ENCODE results near the gene TMED8.
"Not testable (repeated sequence)": the region's sequence is repeated elsewhere in the genome, so short reads cannot be mapped to it uniquely, and the experiment has no call there.

TMED8 gene

DNA sequence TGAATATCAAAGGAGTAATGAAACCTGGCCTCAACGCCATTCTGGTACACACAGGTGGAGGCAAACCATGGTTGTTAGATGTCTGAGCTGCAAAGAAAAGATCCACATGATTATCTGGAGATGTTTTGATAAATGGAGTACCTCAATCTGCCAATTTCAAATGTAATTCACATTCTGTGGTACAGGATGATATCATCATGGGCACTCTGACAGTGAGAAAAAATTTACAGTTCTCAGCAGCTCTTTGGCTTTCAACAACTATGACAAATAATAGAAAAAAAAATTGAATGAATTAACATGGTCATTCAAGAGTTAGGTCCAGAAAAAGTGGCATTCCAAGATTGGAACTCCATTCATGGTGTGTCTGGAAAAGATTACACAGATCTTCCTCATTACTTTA, 17.3 kb downstream of the TMED8 start:
- DNase-seq: no peak

GRCh38 chr14:77356899-77357298, 20.0 kb downstream of the TMED8 start:
- DNase-seq: no peak

GRCh38 chr14:77355811-77356210, 21.1 kb downstream of the TMED8 start:
- no peak for DNase-seq

DNA sequence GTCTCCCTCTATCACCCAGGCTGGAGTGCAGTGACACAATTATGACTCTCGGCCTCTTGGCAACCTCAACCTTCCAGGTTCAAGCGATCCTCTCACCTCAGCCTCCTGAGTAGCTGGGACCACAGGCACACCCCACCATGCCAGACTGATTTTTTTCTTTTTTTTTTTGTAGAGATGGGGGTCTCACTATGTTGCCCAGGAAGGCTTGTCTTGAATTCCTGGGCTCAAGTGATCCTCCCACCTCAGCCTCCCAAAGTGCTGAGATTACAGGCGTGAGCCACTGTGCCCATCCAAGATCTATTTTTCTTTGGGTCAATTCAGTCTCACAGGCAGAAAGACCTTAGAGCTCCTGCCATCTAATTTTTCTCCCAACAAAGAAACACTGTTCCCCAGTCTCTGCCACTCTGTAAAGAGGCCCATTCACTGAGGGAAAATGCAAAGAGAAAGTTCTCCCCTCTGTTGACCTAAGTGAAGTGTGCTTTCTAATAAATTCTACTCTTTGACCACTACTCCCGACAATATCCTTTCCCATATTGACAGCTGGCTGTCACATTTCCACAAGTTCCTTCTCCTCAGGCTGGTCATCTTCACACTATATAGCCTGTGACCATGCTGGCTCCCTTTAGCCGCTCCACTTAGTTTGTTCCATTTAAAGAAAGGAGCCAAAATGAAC, 23.3 kb downstream of the TMED8 start:
- no peak for DNase-seq

- peak; percentile 88 for DNase-seq
Measured at GRCh38 chr14:77347751-77348150, 29.1 kb downstream of the TMED8 start.

GRCh38 chr14:77346495-77346894, 30.4 kb downstream of the TMED8 start:
- DNase-seq: no peak

GRCh38 chr14:77344377-77344996, 32.4 kb downstream of the TMED8 start:
- no peak for DNase-seq

DNA sequence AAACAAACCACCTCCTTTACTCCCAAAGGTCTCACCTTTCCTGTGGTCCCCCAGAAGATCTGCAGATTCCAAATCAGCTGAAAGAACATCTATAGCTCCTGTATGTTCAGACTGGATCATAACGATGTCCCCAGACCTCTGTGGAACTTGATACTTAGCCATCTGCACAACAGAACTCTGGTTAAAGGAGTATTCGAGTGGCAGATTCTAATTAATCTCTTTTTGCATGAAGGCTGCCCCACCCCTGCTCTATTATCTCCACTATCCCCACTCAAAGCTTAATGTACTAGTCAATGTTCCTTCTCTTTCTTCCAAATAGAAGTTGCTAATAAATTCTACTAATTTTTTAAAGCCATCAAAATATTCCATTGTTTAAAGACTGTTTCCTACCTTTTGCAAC, 33.2 kb downstream of the TMED8 start:
- no peak for DNase-seq

- no peak for DNase-seq
Measured at GRCh38 chr14:77342726-77343397, 34.0 kb downstream of the TMED8 start.

DNA sequence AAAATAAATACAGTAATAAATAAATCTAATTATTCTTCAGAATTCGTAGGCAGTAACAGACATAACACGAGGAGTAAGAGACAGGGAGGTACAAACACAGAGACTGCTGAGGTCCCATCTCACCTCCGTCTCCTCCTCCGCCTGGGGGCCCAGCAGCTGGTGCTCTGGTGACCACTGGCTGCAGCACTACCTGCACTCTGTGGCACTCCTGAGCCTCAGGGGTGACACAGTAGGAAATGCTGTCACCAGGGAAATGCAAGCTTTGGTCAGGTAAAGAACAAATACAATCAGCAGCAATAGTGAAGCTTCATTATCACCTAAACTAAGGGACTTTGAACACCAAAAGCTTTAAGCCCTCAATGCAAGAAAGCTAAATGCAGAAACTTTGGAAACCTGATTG, 36.5 kb downstream of the TMED8 start:
- no peak for DNase-seq

GRCh38 chr14:77339407-77339806, 37.5 kb downstream of the TMED8 start:
- DNase-seq: no peak

GRCh38 chr14:77338302-77338701, 38.6 kb downstream of the TMED8 start:
- no peak for DNase-seq

DNA sequence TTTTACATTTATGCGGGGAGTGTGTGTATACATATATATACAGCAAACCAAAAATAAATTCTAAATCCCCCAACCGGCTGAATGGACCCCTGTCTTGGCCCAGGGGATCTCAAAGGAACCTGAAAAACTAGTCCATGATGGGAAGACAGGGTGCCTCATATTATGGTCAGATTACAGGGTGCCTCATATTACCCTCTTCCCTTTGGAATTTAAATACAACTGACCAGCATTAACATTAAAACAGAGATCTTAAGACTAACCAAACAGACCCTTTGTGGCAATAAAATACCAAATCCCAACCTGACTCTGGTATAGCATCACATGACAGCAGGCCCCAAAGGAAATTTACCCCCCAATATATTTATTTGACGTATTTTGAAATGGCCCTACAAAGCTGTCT, 39.0 kb downstream of the TMED8 start:
- DNase-seq: no peak

- DNase-seq: not testable (repeated sequence)
Measured at GRCh38 chr14:77337255-77337654, 39.6 kb downstream of the TMED8 start.

- no peak for DNase-seq
Measured at GRCh38 chr14:77335576-77335975, 41.3 kb downstream of the TMED8 start.

- no peak for DNase-seq
Measured at GRCh38 chr14:77329872-77330271, 47.0 kb downstream of the TMED8 start.

DNA sequence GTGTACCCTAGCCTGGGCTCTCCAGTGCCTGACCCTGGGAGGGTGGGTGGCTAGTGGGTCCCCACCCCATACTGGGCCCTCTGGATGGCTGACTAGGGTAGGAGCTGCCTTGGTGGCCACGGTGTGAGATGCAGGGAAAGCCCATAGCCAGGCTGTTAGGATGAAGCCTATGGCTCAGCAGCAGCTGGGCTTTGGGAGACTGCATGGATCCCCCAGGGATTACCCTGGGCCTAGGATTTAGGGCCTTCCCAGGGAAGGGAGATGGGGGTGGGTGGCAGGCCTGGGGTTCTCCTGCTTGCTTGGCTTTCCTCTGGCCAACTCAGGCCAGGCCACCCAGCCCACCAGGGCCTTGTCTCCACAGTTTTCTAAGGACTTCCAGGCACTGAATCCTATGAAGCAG, 49.8 kb downstream of the TMED8 start:
- no peak for DNase-seq

DNA sequence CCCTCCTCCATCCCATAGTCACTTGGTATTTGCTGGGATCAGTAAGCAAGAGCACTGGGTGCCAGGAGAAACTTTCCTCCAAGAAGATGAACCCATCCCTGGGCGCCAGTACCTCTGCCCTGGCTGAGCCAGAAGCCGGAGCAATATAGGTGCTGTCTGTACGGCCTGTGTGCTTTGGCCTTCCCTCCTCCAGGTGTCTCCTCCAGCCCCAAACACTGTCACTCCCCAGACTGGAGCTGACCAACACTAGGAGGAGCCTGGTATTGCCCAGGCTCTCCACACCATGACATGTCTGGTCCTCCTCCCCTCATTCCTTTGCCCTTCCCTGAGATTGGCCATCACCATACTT, 51.2 kb downstream of the TMED8 start:
- no peak for DNase-seq

GRCh38 chr14:77324816-77325745, 51.8 kb downstream of the TMED8 start:
- no peak for DNase-seq

GRCh38 chr14:77324289-77324688, 52.6 kb downstream of the TMED8 start:
- no peak for DNase-seq

DNA sequence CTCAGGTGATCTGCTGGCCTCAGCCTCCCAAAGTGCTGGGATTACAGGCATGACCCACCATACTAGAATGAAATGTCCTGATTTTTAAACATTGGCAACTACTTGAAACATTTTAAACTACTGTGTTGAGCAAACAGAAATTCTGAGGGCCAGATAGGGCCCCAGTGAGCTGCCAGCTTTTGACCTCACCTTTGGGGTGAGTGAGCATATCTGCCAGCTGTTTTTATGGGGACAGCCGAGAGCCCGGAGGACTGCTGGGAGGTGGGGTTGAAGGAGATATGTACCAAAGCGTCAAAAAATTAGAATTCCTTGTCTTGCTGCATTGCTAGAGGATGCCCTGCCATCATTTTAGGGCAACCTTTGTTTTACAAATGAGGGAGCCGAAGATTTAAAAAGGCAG, 53.3 kb downstream of the TMED8 start:
- no peak for DNase-seq

- DNase-seq: no peak
Measured at GRCh38 chr14:77322951-77323350, 53.9 kb downstream of the TMED8 start.

DNA sequence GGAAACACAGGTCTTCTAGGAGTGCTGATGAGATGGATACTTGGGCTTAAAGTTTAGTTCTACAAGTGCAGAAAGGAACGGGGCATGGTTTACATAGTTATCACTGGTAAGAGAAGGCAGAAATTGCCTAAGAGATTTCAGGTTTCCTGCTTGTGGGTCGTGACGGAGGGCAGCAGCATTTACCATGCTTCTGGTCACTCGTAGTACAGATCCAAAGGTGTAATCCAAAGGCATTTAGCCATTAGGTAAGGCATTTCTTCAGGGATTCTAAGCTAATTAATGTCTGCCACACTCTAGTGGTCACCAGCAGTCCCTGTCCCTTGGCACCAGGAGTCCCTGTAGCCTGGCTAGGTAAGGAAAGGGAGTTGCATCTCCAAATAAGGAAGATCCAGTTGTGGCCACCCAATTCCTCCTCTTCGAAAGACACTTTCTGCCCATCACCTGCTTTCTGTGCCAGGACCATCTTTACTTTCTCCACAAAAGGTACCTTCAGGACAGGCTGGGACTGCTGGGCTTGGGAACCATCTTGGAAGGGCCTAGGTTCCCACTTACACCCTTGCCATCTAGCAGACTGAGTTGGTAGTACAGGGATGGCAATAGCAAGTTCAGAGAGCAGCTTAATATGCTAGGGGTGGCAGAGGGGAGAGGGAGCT, 54.5 kb downstream of the TMED8 start:
- DNase-seq: no peak

All from inflammatory macrophage treated with lipopolysaccharide for 4 hours (primary cell).